ENCODE data around the gene BRD2. TPM values are rescaled to one million over a fixed set of nuclear protein-coding genes. Genes with fewer than 3 reads are reported as not detected.
A peak's percentile ranks its signal among the peaks of the same experiment; 100 is the strongest.

Gene BRD2
- total and polyA plus RNA-seq, 4 experiments from 2014 or later = 13.7 to 378 (median 231) TPM

DNA sequence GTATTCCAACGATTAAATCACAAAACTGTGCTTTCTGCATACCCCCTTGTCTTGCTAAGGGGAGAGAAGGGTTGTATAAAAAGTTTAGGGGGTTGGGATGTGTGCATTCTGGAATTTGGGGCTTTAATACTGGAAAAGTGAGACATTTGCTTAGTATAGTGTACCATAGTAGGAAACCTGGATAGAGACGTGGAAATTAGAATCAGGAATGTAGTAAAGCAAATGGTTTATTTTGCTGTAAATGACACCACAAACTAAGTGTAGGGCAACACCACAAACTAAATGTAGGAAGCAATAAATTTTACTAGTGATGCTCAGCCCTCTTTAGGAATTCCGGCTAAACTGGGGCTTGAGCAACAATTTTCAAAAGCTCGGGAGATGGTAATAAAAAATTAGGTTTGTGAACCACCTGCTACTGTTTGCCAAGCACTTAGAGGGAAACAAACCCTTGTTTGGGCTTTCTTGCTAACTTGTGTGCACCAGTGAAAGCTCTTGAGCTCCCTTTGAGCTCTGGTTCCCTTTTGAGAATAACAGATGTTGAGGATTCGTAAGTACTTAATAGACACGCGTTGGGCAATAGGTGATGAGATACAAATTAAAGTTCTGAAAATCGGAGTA, 13.8 kb downstream of the BRD2 start:
- Histone ChIP-seq H3K27me3 (ENCODE audit: insufficient read depth, low read length) (no peaks in the 10 kb centered on the region), H3K36me3 (ENCODE audit: insufficient read depth, low read length) (peaks cover 43% of the 10 kb centered on the region), H3K9me3 (ENCODE audit: control insufficient read depth in 1 of 2, low read length in 2 of 2) (no peaks in the 10 kb centered on the region), H3K27ac (ENCODE audit: low read depth, low read length) (no peak overlapping the region), H3K4me3 (ENCODE audit: low read length in 2 of 2) (no peak overlapping the region), H3K4me1 (ENCODE audit: insufficient read depth, low read length) (peaks cover 25% of the 10 kb centered on the region)
- Mint-ChIP-seq H3K4me3 (no peak overlapping the region), H3K27ac (peak overlapping the region; percentile 25 to 88 (median 59)), H3K36me3 (peaks cover 37 to 50% of the 10 kb centered on the region in 2 donors), H3K9me3 (no peaks in the 10 kb centered on the region), H3K27me3 (no peaks in the 10 kb centered on the region), H3K4me1 (peaks cover 24 to 49% (median 37%) of the 10 kb centered on the region in 4 donors)
- ChIA-PET CTCF (ENCODE audit: partially characterized antibody) (interaction anchor here (1.5 to 22.2 kb wide), 5 partner anchors 11 to 114 kb away, joined by 4 to 631 read pairs (median 221); partner anchors contain the start of genes BRD2, HLA-DMA and HLA-DMB), POLR2A (ENCODE audit: partially characterized antibody) (interaction anchor here (0.6 to 24.6 kb wide), 9 partner anchors 14 to 361 kb away, joined by 3 to 698 read pairs (median 8); partner anchors contain the start of genes BRD2, HLA-DMA, HLA-DMB and PSMB9)
- DNase-seq = no peak
- intact Hi-C loops (cut with micrococcal nuclease) = no loop called here

DNA sequence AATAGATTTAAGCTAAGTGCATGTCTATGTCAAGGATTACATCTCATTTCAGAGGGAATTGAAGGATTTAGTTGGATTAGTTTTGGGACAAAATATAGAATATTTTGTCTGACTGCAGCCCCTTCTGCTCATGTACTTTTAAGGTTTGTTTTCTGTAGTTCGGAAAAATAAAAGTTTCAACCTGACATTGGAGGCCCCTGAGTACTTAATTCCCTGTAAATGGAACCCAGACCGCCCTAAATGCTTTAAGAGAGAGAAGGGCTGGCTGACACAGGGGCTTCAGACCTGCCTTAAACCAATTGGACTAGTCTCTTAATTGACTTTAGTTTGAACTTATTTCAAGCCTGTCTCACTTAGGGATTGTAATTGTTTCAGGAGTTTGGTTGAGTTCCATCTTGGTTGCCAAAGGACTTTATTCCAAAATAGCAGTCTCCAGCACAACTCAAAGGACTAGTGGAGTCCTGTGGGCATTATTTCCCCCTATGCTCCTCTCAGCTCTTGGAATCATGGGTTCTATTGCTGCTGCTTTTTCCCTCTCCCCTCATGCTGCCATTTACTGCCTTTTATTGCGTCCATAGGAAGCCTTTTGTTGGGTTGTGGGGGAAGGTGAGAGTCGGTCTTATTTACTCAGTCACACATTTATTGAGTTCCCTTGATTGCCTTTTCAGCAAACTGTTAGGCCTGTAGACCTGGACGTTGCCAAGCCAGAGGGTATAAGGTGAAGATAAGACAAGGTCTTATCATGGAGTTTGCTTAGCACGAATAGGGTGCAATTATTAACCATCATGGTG, 14.5 kb downstream of the BRD2 start:
- peaks cover 18 to 42% (median 30%) of the 10 kb centered on the region in 4 donors for H3K4me1 Mint-ChIP-seq
- no peak overlapping the region for H3K4me3 ChIP-seq (ENCODE audit: low read length in 2 of 2)
- intact Hi-C loops (cut with micrococcal nuclease) = no loop called here
- H3K9me3 Mint-ChIP-seq = no peaks in the 10 kb centered on the region
- H3K27me3 Mint-ChIP-seq = no peaks in the 10 kb centered on the region
- H3K36me3 Mint-ChIP-seq = peaks cover 30 to 43% of the 10 kb centered on the region in 2 donors
- peaks cover 18% of the 10 kb centered on the region for H3K4me1 ChIP-seq (ENCODE audit: insufficient read depth, low read length)
- peaks cover 36% of the 10 kb centered on the region for H3K36me3 ChIP-seq (ENCODE audit: insufficient read depth, low read length)
- H3K27me3 ChIP-seq (ENCODE audit: insufficient read depth, low read length) = no peaks in the 10 kb centered on the region
- no peak for DNase-seq
- H3K4me3 Mint-ChIP-seq = no peak overlapping the region
- CTCF ChIA-PET (ENCODE audit: partially characterized antibody) = interaction anchor here (1.5 to 22.2 kb wide), 12 partner anchors 11 to 265 kb away, joined by 4 to 631 read pairs (median 30); partner anchors contain the start of genes BRD2, HLA-DMA, HLA-DMB and TAP2
- POLR2A ChIA-PET (ENCODE audit: partially characterized antibody) = interaction anchor here (0.6 to 24.6 kb wide), 8 partner anchors 14 to 138 kb away, joined by 3 to 698 read pairs (median 9); partner anchors contain the start of genes BRD2, HLA-DMA, HLA-DMB and PSMB9
- H3K9me3 ChIP-seq (ENCODE audit: control insufficient read depth in 1 of 2, low read length in 2 of 2) = no peaks in the 10 kb centered on the region
- H3K27ac ChIP-seq (ENCODE audit: low read depth, low read length) = no peak overlapping the region
- peak overlapping the region; percentile 8 to 80 (median 52) for H3K27ac Mint-ChIP-seq

DNA sequence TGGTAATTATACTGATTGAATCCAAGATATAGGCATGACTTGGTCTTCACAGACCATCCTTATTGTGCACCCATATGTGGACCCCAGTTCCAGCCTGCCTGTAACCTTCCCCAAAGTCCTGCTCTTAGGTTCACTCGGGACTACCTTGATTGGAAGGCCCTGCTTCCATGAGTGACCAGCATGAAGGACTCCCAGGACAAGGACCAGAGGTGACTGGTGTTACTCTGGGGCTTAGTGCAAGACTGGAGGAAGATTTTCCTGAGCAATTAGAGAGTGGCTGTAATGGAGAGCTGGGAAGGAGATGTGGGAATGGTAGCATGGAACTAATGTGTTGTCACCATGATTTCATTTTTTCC, 15.1 kb downstream of the BRD2 start:
- Histone ChIP-seq H3K9me3 (ENCODE audit: control insufficient read depth in 1 of 2, low read length in 2 of 2) (no peaks in the 10 kb centered on the region), H3K4me1 (ENCODE audit: insufficient read depth, low read length) (peaks cover 12% of the 10 kb centered on the region), H3K4me3 (ENCODE audit: low read length in 2 of 2) (no peak overlapping the region), H3K27me3 (ENCODE audit: insufficient read depth, low read length) (no peaks in the 10 kb centered on the region), H3K27ac (ENCODE audit: low read depth, low read length) (no peak overlapping the region), H3K36me3 (ENCODE audit: insufficient read depth, low read length) (peaks cover 31% of the 10 kb centered on the region)
- peaks cover 24 to 37% of the 10 kb centered on the region in 2 donors for H3K36me3 Mint-ChIP-seq
- no peaks in the 10 kb centered on the region for H3K9me3 Mint-ChIP-seq
- intact Hi-C loops (cut with micrococcal nuclease) = no loop called here
- no peak overlapping the region for H3K4me3 Mint-ChIP-seq
- H3K4me1 Mint-ChIP-seq = peaks cover 18 to 38% (median 26%) of the 10 kb centered on the region in 4 donors
- no peak for DNase-seq
- peak overlapping the region in 6 of 7 donors; percentile 8 to 78 (median 48) for H3K27ac Mint-ChIP-seq
- ChIA-PET CTCF (ENCODE audit: partially characterized antibody) (interaction anchor here (1.4 to 20.7 kb wide), 14 partner anchors 12 to 265 kb away, joined by 4 to 631 read pairs (median 22); partner anchors contain the start of genes BRD2, HLA-DMA, HLA-DMB and TAP2), POLR2A (ENCODE audit: partially characterized antibody) (interaction anchor here (1.6 to 24.6 kb wide), 9 partner anchors 15 to 145 kb away, joined by 6 to 698 read pairs (median 15); partner anchors contain the start of genes BRD2, HLA-DMA, HLA-DMB and PSMB9)
- no peaks in the 10 kb centered on the region for H3K27me3 Mint-ChIP-seq

DNA sequence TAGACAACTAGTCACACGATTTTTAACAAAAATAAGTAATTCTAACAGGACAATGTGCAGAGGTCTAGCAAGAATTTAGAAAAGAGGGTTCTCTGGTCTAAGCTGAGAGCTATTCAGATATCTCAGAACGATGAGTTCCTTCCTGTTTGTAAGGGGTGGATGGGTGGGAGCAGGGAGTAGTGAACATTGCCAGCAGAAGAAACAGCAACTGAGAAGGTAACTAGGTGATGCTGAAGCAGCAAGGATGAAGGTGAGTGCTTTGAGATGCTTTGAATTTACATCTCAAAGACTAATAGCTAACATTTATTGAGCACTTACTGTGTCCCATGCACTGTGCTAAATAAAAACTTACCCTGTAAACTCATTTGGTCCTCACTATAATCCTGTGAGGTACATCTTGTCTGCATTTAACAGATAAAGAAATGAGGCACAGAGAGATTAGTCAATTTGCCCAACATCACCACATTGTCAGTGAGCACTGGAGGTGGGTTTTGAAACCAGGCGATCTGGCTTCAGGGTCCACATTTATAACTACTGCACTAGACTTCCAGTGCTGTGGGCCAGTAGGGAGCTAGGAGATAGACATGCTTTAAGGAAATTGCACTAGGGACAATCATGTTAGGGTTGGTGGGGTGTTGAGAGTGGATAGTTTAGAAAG, 15.7 kb downstream of the BRD2 start:
- DNase-seq = no peak
- peaks cover 18 to 38% (median 23%) of the 10 kb centered on the region in 4 donors for H3K4me1 Mint-ChIP-seq
- peaks cover 18 to 31% of the 10 kb centered on the region in 2 donors for H3K36me3 Mint-ChIP-seq
- H3K4me3 Mint-ChIP-seq = no peak overlapping the region
- peaks cover 24% of the 10 kb centered on the region for H3K36me3 ChIP-seq (ENCODE audit: insufficient read depth, low read length)
- H3K9me3 Mint-ChIP-seq = no peaks in the 10 kb centered on the region
- POLR2A ChIA-PET (ENCODE audit: partially characterized antibody) = interaction anchor here (1.0 to 24.6 kb wide), 14 partner anchors 13 to 264 kb away, joined by 3 to 698 read pairs (median 9); partner anchors contain the start of genes BRD2, HLA-DMA, HLA-DMB and PSMB8
- no peaks in the 10 kb centered on the region for H3K27me3 ChIP-seq (ENCODE audit: insufficient read depth, low read length)
- H3K9me3 ChIP-seq (ENCODE audit: control insufficient read depth in 1 of 2, low read length in 2 of 2) = no peaks in the 10 kb centered on the region
- H3K4me1 ChIP-seq (ENCODE audit: insufficient read depth, low read length) = peaks cover 9% of the 10 kb centered on the region
- H3K27ac ChIP-seq (ENCODE audit: low read depth, low read length) = no peak overlapping the region
- CTCF ChIA-PET (ENCODE audit: partially characterized antibody) = interaction anchor here (0.7 to 20.7 kb wide), 43 partner anchors 9 to 1673 kb away, joined by 3 to 631 read pairs (median 6); partner anchors contain the start of genes BRD2, HLA-DMA, HLA-DMB and PSMB8
- H3K4me3 ChIP-seq (ENCODE audit: low read length in 2 of 2) = no peak overlapping the region
- intact Hi-C loops (cut with micrococcal nuclease) = loop anchor here (1.0 to 2.0 kb wide), 6 partner anchors 10 to 99 kb away; partner anchors contain the start of genes HLA-DMA and HLA-DMB
- no peaks in the 10 kb centered on the region for H3K27me3 Mint-ChIP-seq
- H3K27ac Mint-ChIP-seq = peak overlapping the region; percentile 17 to 88 (median 52)

DNA sequence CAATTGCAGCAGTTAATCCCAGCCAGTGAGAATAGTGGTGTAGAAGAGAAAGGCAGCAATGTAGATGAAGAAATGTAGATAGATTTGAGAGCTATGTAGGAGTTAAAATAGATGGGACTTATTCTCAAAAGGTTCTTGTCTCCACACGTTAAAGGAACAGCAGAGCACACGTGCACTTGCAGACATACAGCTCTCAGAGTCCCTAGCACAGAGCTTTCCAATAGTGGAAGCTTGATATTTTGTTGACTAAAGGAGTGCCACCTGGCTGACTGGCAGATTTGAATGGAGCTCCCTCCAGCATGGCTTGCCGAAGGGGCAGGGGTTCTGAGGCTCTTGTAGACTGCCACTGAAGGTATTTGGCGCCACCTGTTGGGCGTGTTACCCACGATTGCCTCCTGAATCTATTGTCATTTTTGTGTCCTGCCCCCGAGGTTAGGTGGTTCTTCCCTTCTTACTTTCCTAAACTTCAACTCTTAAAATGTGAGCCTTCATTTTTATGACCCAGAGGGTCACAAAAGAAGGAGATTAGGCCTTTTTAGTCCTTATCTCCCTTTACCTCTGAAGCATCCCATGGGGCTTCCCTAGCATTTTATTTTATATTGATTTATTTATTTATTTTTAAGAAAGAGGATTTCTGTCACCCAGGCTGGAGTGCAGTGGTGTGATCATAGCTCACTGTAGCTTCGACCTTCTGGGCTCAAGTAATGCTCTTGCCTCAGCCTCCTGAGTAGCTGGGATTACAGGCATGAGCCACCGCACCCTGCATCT, 16.4 kb downstream of the BRD2 start:
- Mint-ChIP-seq H3K36me3 (peaks cover 11 to 24% of the 10 kb centered on the region in 2 donors), H3K4me3 (no peak overlapping the region), H3K9me3 (no peaks in the 10 kb centered on the region), H3K4me1 (peaks cover 18 to 34% (median 21%) of the 10 kb centered on the region in 4 donors), H3K27ac (peak overlapping the region; percentile 3 to 82 (median 45)), H3K27me3 (no peaks in the 10 kb centered on the region)
- CTCF ChIA-PET (ENCODE audit: partially characterized antibody) = interaction anchor here (0.7 to 20.7 kb wide), 43 partner anchors 9 to 1672 kb away, joined by 3 to 631 read pairs (median 6); partner anchors contain the start of genes BRD2, HLA-DMA, HLA-DMB and PSMB8
- Histone ChIP-seq H3K4me1 (ENCODE audit: insufficient read depth, low read length) (peaks cover 9% of the 10 kb centered on the region), H3K9me3 (ENCODE audit: control insufficient read depth in 1 of 2, low read length in 2 of 2) (no peaks in the 10 kb centered on the region), H3K27ac (ENCODE audit: low read depth, low read length) (no peak overlapping the region), H3K4me3 (ENCODE audit: low read length in 2 of 2) (no peak overlapping the region), H3K27me3 (ENCODE audit: insufficient read depth, low read length) (no peaks in the 10 kb centered on the region), H3K36me3 (ENCODE audit: insufficient read depth, low read length) (peaks cover 17% of the 10 kb centered on the region)
- intact Hi-C loops (cut with micrococcal nuclease) = loop anchor here (1.0 to 2.0 kb wide), 6 partner anchors 11 to 100 kb away; partner anchors contain the start of genes HLA-DMA and HLA-DMB
- peak; percentile 83 to 88 (median 84) for DNase-seq
- POLR2A ChIA-PET (ENCODE audit: partially characterized antibody) = interaction anchor here (0.8 to 24.6 kb wide), 13 partner anchors 12 to 263 kb away, joined by 3 to 698 read pairs (median 8); partner anchors contain the start of genes BRD2, HLA-DMA, HLA-DMB and PSMB8

DNA sequence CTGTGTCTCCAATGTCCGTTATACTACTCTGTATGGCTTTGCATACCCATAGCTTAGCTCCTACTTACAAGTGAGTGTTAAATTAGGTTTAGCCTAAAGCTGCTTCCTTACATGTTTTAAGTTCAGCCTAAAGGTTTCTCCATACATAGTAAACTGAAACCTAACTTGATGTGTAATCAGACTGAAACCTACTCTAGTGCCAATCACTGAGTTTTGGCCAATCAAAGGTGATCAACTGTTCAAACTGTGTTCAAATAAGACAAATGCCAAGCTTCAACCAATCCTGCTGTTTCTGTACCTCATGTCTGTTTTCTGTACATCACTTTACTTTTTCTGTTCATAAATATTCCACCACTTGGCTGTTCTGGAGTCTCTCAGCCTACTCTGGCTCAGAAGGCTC, 21.0 kb downstream of the BRD2 start:
- no peaks in the 10 kb centered on the region for H3K9me3 ChIP-seq (ENCODE audit: control insufficient read depth in 1 of 2, low read length in 2 of 2)
- peaks cover 6% of the 10 kb centered on the region for H3K4me1 ChIP-seq (ENCODE audit: insufficient read depth, low read length)
- H3K9me3 Mint-ChIP-seq = no peaks in the 10 kb centered on the region
- H3K4me3 ChIP-seq (ENCODE audit: low read length in 2 of 2) = no peak overlapping the region
- no peak overlapping the region for H3K4me3 Mint-ChIP-seq
- no peak for DNase-seq
- intact Hi-C loops (cut with micrococcal nuclease) = no loop called here
- no peak overlapping the region for H3K27ac ChIP-seq (ENCODE audit: low read depth, low read length)
- H3K27me3 Mint-ChIP-seq = peaks cover 3 to 5% of the 10 kb centered on the region in 2 donors
- ChIA-PET CTCF (ENCODE audit: partially characterized antibody) (interaction anchor here (1.7 to 20.7 kb wide), 5 partner anchors 18 to 104 kb away, joined by 3 to 631 read pairs (median 120); partner anchors contain the start of genes BRD2, HLA-DMA and HLA-DMB), POLR2A (ENCODE audit: partially characterized antibody) (interaction anchor here (1.6 kb wide), 1 partner anchor 56 kb away, joined by 6 read pairs; no protein-coding TSS in a partner anchor)
- H3K27me3 ChIP-seq (ENCODE audit: insufficient read depth, low read length) = no peaks in the 10 kb centered on the region
- peaks cover 4 to 6% (median 5%) of the 10 kb centered on the region in 4 donors for H3K4me1 Mint-ChIP-seq
- no peaks in the 10 kb centered on the region for H3K36me3 Mint-ChIP-seq
- H3K27ac Mint-ChIP-seq = no peak overlapping the region
- H3K36me3 ChIP-seq (ENCODE audit: insufficient read depth, low read length) = no peaks in the 10 kb centered on the region

Measured in CD4-positive, alpha-beta memory T cell (primary cell).